NCI-H526 treated with DMSO at 0.1 percent for 48 hours (cell line): Measurements from ENCODE around the gene SPATA12.
"Not testable (repeated sequence)": the region's sequence is repeated elsewhere in the genome, so short reads cannot be mapped to it uniquely, and the experiment has no call there.

Experiments
- DNase-seq: peaks from one replicate; lab custom pipeline; 2025; lab: John Stamatoyannopoulos, UW

Gene SPATA12

GRCh38 chr3:57083266-57083995 lies 23.0 kb downstream of the SPATA12 start:
- not testable (repeated sequence) for DNase-seq

GRCh38 chr3:57085211-57085610 lies 24.7 kb downstream of the SPATA12 start:
- no peak for DNase-seq

GRCh38 chr3:57086201-57086600 lies 25.7 kb downstream of the SPATA12 start:
- DNase-seq: no peak

GRCh38 chr3:57087361-57088092 lies 27.1 kb downstream of the SPATA12 start:
- DNase-seq: no peak

- no peak for DNase-seq
Observed at GRCh38 chr3:57088503-57088902, 28.0 kb downstream of the SPATA12 start.

- no peak for DNase-seq
Observed at GRCh38 chr3:57089043-57089442, 28.6 kb downstream of the SPATA12 start.

GRCh38 chr3:57091521-57092273 lies 31.2 kb downstream of the SPATA12 start:
- no peak for DNase-seq

GRCh38 chr3:57093489-57093888 lies 33.0 kb downstream of the SPATA12 start:
- DNase-seq: no peak

- DNase-seq: no peak
Observed at GRCh38 chr3:57093971-57094535, 33.6 kb downstream of the SPATA12 start.

- peak; percentile 9 for DNase-seq
Observed at GRCh38 chr3:57094575-57094974, 34.1 kb downstream of the SPATA12 start.

- DNase-seq: no peak
Observed at GRCh38 chr3:57095363-57095762, 34.9 kb downstream of the SPATA12 start.

- no peak for DNase-seq
Observed at GRCh38 chr3:57097536-57097935, 37.1 kb downstream of the SPATA12 start.

GRCh38 chr3:57098418-57099310 lies 38.2 kb downstream of the SPATA12 start:
- no peak for DNase-seq

GRCh38 chr3:57100046-57100695 lies 39.7 kb downstream of the SPATA12 start:
- DNase-seq: peak; percentile 15

- no peak for DNase-seq
Observed at GRCh38 chr3:57105585-57105984, 45.1 kb downstream of the SPATA12 start.

GRCh38 chr3:57108684-57109083 lies 48.2 kb downstream of the SPATA12 start:
- DNase-seq: no peak

- no peak for DNase-seq
Observed at GRCh38 chr3:57109437-57110199, 49.2 kb downstream of the SPATA12 start.

GRCh38 chr3:57110214-57110613 lies 49.8 kb downstream of the SPATA12 start:
- no peak for DNase-seq

GRCh38 chr3:57110798-57111197 lies 50.3 kb downstream of the SPATA12 start:
- DNase-seq: no peak

GRCh38 chr3:57112206-57112605 lies 51.7 kb downstream of the SPATA12 start:
- DNase-seq: no peak
